Activated naive CD4-positive, alpha-beta T cell treated with anti-CD3 and anti-CD28 coated beads, Interleukin-2, amount 10 ng/mL, durations not matched to agents 7 days and 5 days (primary cell): ENCODE measurements around the gene PPEF1.
"Not testable (repeated sequence)": the region's sequence is repeated elsewhere in the genome, so short reads cannot be mapped to it uniquely, and the experiment has no call there.

Experiments used
- CTCF ChIA-PET: fragments of 350-600 bp; sonication (Branson Sonifier 250); formaldehyde crosslinking; loops from one replicate; lab custom pipeline; 2021; ENCODE audit warnings: antibody characterized with exemption; lab: Charles Lee
- DNase-seq: peaks from one replicate; pipeline ENCODE4 v3.0.0-alpha.2; 2020
- H3K27ac Mint-ChIP-seq: one replicate; pipeline ENCODE4 v1.8.0; 2021; ENCODE audit warnings: mild to moderate bottlenecking, moderate library complexity, mixed read lengths
- H3K27me3 Mint-ChIP-seq: one replicate; pipeline ENCODE4 v1.8.0; 2021; ENCODE audit warnings: mild to moderate bottlenecking, mixed read lengths
- H3K36me3 Mint-ChIP-seq: one replicate; pipeline ENCODE4 v1.8.0; 2021; ENCODE audit warnings: mixed read lengths
- H3K4me1 Mint-ChIP-seq: one replicate; pipeline ENCODE4 v1.8.0; 2021; ENCODE audit warnings: mixed read lengths
- H3K4me3 Mint-ChIP-seq: one replicate; pipeline ENCODE4 v1.8.0; 2021; ENCODE audit warnings: mild to moderate bottlenecking, moderate library complexity, mixed read lengths
- H3K9me3 Mint-ChIP-seq: one replicate; pipeline ENCODE4 v1.8.0; 2021; ENCODE audit warnings: mixed read lengths

Gene PPEF1

DNA sequence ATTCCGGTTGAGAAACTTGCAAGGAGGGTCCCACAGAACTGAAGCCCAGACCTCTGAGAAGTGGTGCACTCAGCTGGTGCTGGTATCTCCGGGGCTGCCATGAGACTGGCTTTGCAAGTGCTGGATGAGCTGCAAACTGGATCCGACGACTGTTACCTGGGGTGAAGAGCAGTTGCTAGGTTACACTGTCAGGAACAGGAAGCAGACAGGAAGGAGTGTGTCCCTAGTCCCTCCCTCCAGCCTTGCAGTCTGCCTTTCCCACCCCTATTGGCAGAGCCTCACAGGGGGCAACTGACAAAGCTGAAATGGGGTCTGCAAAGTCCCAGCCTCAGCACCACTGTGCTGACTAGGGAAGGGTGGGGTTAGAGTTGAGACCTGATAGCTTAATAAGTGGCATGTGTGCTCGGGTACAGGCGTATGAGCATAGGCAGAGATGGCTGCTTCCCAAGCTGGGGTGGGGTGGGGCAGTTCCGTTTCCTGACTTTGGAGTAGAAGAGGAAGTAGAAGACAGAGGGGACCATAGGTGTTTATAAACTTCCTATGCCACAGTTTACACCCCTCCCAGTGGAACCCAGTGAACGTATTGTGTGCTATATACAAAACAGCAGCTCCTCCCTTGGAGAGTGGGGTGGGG, 18.0 kb downstream of the PPEF1 start:
- H3K4me1 Mint-ChIP-seq, result peaks cover 12% of the 10 kb centered on the region

DNA sequence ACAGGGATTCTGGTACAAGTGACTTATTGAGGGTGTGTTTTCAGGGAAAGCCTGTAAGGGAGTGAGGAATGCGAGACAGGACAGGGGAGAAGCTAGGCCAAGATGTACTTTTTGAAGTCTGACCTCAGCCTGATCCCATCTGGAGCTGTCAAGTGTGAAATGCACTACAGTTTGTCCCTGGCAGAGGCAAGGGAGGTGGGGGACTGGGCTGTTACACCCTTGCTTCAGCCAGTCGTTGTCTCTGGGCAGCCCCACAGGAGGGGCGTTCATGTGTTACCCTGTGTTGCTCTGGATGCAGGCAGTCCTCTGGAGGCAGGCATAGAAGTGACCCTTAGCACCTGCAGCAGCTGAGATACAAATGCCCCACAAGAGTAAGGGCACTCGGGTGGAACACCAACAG, 25.8 kb downstream of the PPEF1 start:
- CTCF ChIA-PET, result interaction anchor here (0.6 kb wide), 1 partner anchor 752 kb away, joined by 3 read pairs; no protein-coding TSS in a partner anchor
- H3K4me1 Mint-ChIP-seq, result no peaks in the 10 kb centered on the region
- no peaks in the 10 kb centered on the region for H3K9me3 Mint-ChIP-seq
- H3K27me3 Mint-ChIP-seq, result no peaks in the 10 kb centered on the region
- DNase-seq, result no peak
- H3K36me3 Mint-ChIP-seq, result no peaks in the 10 kb centered on the region
- no peak overlapping the region for H3K4me3 Mint-ChIP-seq
- H3K27ac Mint-ChIP-seq, result no peak overlapping the region

More for the DNA sequence above, 18.0 kb downstream of the PPEF1 start:
- peak; percentile 20 for DNase-seq
- Mint-ChIP-seq H3K27me3 (no peaks in the 10 kb centered on the region), H3K9me3 (no peaks in the 10 kb centered on the region), H3K27ac (no peak overlapping the region), H3K4me3 (peak overlapping the region; percentile 26), H3K36me3 (no peaks in the 10 kb centered on the region)
- CTCF ChIA-PET, result no interaction called here

GRCh38 chrX:18739609-18740008, 32.2 kb downstream of the PPEF1 start:
- CTCF ChIA-PET, H3K9me3 Mint-ChIP-seq: not testable (repeated sequence)

GRCh38 chrX:18748499-18748898, 41.1 kb downstream of the PPEF1 start:
- CTCF ChIA-PET, result no interaction called here
- Mint-ChIP-seq H3K9me3 (no peaks in the 10 kb centered on the region), H3K27ac (no peak overlapping the region), H3K4me1 (no peaks in the 10 kb centered on the region), H3K36me3 (no peaks in the 10 kb centered on the region), H3K4me3 (no peak overlapping the region), H3K27me3 (no peaks in the 10 kb centered on the region)
- no peak for DNase-seq

More at GRCh38 chrX:18739609-18740008, 32.2 kb downstream of the PPEF1 start:
- H3K4me1 Mint-ChIP-seq, H3K4me3 Mint-ChIP-seq, H3K36me3 Mint-ChIP-seq, DNase-seq, H3K27me3 Mint-ChIP-seq, H3K27ac Mint-ChIP-seq: not testable (repeated sequence)

DNA sequence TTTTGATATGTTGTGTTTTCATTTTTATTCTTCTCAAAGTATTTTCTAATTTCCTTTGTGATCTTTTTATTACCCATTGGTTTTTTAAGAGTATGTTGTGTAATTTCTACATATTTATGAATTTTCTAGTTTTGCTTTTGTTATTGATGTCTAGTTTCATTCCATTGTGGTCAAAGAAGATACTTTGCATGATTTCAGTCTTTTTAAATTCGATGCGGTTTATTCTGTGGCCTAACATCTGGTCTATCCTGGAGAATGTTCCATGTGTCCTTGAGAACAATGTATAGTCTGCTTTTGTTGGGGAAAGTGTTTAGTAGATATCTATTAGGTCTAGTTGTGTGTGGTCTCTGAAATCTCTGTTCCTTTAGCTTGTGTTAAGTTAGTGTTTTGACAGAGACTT, 46.2 kb downstream of the PPEF1 start:
- CTCF ChIA-PET, result no interaction called here
- no peak for DNase-seq
- Mint-ChIP-seq H3K4me1 (no peaks in the 10 kb centered on the region), H3K4me3 (no peak overlapping the region), H3K27ac (no peak overlapping the region), H3K36me3 (no peaks in the 10 kb centered on the region), H3K9me3 (no peaks in the 10 kb centered on the region), H3K27me3 (no peaks in the 10 kb centered on the region)

DNA sequence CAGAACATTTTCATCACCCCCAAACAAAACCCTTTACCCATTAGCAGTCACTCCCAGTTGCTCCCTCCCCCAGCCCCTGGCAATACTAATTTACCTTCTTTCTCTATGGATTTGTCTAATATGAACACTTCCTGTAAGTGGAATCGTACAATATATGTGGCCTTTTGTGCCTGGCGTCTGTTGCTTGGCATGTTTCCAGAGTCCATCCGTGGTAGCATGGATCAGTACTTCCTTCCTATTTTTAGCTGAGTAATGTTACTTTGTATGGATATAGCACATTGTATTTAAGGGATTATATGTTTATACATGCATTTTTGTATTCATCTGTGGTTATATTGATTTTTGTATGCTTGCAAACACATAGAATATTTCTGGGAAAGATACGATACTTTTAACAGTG, 48.2 kb downstream of the PPEF1 start:
- CTCF ChIA-PET, result no interaction called here
- no peak overlapping the region for H3K4me3 Mint-ChIP-seq
- DNase-seq, result no peak
- no peak overlapping the region for H3K27ac Mint-ChIP-seq
- H3K36me3 Mint-ChIP-seq, result no peaks in the 10 kb centered on the region
- H3K9me3 Mint-ChIP-seq, result no peaks in the 10 kb centered on the region
- no peaks in the 10 kb centered on the region for H3K27me3 Mint-ChIP-seq
- no peaks in the 10 kb centered on the region for H3K4me1 Mint-ChIP-seq

GRCh38 chrX:18757956-18758932, 50.8 kb downstream of the PPEF1 start:
- Mint-ChIP-seq H3K9me3 (no peaks in the 10 kb centered on the region), H3K4me3 (no peak overlapping the region), H3K27me3 (no peaks in the 10 kb centered on the region), H3K36me3 (no peaks in the 10 kb centered on the region), H3K4me1 (no peaks in the 10 kb centered on the region), H3K27ac (no peak overlapping the region)
- no peak for DNase-seq
- CTCF ChIA-PET, result no interaction called here

DNA sequence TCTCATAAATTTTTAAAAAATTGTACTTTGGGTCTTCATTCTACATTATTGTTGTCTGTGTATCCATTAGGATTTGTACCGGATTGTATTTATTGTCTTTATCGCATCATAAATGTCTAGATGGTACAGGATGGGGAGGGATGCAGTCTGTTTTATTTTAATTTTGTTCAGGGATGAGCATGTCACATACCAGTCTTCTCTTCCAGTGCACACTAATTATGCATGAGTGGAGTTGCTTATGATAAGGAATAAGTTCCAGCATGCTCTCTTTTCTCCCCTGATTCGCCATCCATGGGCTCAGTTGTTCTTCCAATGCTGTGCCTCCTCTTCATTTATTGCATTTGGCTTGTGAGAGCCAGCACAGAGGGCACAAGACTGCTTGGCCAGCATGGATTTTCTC, 54.3 kb downstream of the PPEF1 start:
- no peaks in the 10 kb centered on the region for H3K36me3 Mint-ChIP-seq
- H3K4me3 Mint-ChIP-seq, result no peak overlapping the region
- no peaks in the 10 kb centered on the region for H3K27me3 Mint-ChIP-seq
- H3K4me1 Mint-ChIP-seq, result no peaks in the 10 kb centered on the region
- DNase-seq, result no peak
- no peaks in the 10 kb centered on the region for H3K9me3 Mint-ChIP-seq
- CTCF ChIA-PET, result no interaction called here
- no peak overlapping the region for H3K27ac Mint-ChIP-seq

DNA sequence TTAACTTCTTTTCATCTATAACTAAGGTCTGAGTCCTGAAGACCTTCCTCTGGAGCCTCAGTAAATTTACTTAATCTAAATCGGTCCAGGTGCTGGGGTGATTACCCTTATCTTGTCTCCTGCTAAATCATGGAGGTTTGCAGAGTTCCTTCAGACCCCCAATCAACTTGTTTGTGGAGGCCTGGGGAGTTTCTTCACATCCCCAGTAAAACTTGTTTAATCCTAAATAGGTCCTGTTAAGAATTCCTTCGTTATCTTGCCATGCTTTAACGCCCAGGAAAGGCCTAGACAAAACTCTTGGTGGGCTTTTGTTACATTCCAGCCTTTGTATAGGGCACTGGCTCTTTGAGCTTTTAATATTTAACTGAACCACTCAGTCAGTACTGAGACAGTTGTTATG, 55.7 kb downstream of the PPEF1 start:
- H3K27ac Mint-ChIP-seq, H3K27me3 Mint-ChIP-seq, DNase-seq, CTCF ChIA-PET, H3K4me1 Mint-ChIP-seq, H3K4me3 Mint-ChIP-seq, H3K36me3 Mint-ChIP-seq, H3K9me3 Mint-ChIP-seq: not testable (repeated sequence)

DNA sequence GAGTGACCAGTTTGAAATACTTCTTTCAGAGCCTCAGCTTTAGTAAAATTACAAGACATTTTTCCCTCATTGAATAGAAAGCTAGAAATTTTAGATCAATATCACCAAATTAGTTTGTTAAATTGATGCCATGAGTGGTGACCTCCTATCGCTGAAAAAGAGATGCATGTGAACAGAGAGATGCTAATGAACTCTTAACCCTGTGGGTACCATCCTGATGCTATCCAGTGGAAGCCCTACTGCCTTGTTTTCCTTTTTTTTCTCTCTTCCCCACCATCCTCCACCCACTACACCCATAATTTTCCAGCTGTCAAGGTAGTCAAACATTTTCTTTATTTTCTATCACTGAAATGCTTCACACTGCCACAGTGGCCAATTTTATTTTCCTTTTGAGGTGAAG, 61.9 kb downstream of the PPEF1 start:
- no peak overlapping the region for H3K4me3 Mint-ChIP-seq
- H3K9me3 Mint-ChIP-seq, result peaks cover 2% of the 10 kb centered on the region
- H3K27me3 Mint-ChIP-seq, result no peaks in the 10 kb centered on the region
- no peak overlapping the region for H3K27ac Mint-ChIP-seq
- CTCF ChIA-PET, result no interaction called here
- no peaks in the 10 kb centered on the region for H3K4me1 Mint-ChIP-seq
- DNase-seq, result no peak
- no peaks in the 10 kb centered on the region for H3K36me3 Mint-ChIP-seq

DNA sequence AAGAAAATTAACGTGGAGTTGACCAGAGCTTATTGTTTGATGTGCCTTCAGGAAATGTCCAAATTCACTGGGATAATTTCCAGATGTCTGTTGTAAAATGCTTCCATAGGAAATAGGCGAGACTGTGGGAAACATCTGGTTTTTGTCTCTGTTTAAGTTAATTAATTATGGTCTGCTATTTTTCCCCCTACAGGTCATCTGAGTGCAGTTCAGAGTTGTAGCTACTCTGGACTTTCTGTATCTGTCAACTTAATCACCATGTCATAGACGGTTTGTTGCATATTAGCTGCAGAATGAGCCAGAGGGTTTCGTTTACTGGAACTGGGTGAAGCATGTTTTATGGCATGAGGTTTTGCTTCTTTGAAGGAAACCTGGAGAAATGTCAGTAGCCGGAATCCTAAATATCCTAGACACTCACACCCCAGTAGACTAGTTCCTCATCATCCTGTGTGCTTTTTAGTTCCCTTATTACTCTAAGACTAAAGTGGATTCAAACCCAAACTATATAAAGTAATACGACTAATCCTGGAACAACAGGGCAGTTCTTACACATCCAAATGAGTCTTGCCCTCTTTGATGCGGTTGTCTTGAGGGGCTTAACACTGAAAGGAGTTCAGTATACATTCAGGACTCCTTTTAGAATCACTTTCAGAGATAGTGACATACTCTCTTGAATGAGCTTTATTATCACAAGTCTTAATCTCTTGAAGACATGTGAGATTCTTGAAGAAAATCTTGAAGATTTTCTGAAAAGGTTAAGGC, 62.5 kb downstream of the PPEF1 start:
- CTCF ChIA-PET, result no interaction called here
- DNase-seq, result no peak
- no peak overlapping the region for H3K27ac Mint-ChIP-seq
- no peaks in the 10 kb centered on the region for H3K36me3 Mint-ChIP-seq
- peaks cover 2% of the 10 kb centered on the region for H3K9me3 Mint-ChIP-seq
- H3K4me3 Mint-ChIP-seq, result no peak overlapping the region
- H3K4me1 Mint-ChIP-seq, result no peaks in the 10 kb centered on the region
- H3K27me3 Mint-ChIP-seq, result no peaks in the 10 kb centered on the region

- no peaks in the 10 kb centered on the region for H3K36me3 Mint-ChIP-seq
- no peak overlapping the region for H3K27ac Mint-ChIP-seq
- no peaks in the 10 kb centered on the region for H3K4me1 Mint-ChIP-seq
- H3K27me3 Mint-ChIP-seq, result no peaks in the 10 kb centered on the region
- no peak overlapping the region for H3K4me3 Mint-ChIP-seq
- no peaks in the 10 kb centered on the region for H3K9me3 Mint-ChIP-seq
- CTCF ChIA-PET, result no interaction called here
- DNase-seq, result no peak
Observed at GRCh38 chrX:18789916-18790315, 82.5 kb downstream of the PPEF1 start.

DNA sequence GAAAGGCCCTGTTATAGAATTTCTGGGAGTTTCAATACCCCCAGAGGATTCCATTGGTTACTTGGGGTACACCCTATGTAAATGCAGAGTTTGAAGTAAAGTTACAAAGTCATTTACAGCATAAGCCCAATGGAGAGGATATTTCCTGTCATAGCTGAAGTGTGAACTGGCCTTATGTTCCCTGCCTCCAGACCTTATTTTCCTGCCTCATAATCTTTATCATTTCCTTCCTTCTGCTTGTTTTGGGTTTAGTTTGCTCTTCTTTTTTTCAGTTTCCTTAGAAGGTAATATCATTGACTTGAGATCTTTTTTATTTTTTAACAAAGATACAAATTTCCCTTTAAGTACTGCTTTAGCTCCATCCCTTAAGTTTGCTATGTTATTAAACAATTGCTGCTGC, 85.4 kb downstream of the PPEF1 start:
- Mint-ChIP-seq H3K4me3 (no peak overlapping the region), H3K4me1 (no peaks in the 10 kb centered on the region), H3K27ac (no peak overlapping the region), H3K36me3 (no peaks in the 10 kb centered on the region), H3K9me3 (no peaks in the 10 kb centered on the region), H3K27me3 (no peaks in the 10 kb centered on the region)
- CTCF ChIA-PET, result no interaction called here
- no peak for DNase-seq

- no peak for DNase-seq
- H3K36me3 Mint-ChIP-seq, result no peaks in the 10 kb centered on the region
- H3K27me3 Mint-ChIP-seq, result no peaks in the 10 kb centered on the region
- no peaks in the 10 kb centered on the region for H3K9me3 Mint-ChIP-seq
- no peak overlapping the region for H3K4me3 Mint-ChIP-seq
- no peak overlapping the region for H3K27ac Mint-ChIP-seq
- no peaks in the 10 kb centered on the region for H3K4me1 Mint-ChIP-seq
- CTCF ChIA-PET, result no interaction called here
Observed at GRCh38 chrX:18793601-18794089, 86.2 kb downstream of the PPEF1 start.
